ENCODE results near the gene INPPL1. TPM values are rescaled to one million over a fixed set of nuclear protein-coding genes. Genes with fewer than 3 reads are reported as not detected.

INPPL1 gene
- total RNA-seq, 1 donor from 2014 or later: 93.1 TPM

DNA sequence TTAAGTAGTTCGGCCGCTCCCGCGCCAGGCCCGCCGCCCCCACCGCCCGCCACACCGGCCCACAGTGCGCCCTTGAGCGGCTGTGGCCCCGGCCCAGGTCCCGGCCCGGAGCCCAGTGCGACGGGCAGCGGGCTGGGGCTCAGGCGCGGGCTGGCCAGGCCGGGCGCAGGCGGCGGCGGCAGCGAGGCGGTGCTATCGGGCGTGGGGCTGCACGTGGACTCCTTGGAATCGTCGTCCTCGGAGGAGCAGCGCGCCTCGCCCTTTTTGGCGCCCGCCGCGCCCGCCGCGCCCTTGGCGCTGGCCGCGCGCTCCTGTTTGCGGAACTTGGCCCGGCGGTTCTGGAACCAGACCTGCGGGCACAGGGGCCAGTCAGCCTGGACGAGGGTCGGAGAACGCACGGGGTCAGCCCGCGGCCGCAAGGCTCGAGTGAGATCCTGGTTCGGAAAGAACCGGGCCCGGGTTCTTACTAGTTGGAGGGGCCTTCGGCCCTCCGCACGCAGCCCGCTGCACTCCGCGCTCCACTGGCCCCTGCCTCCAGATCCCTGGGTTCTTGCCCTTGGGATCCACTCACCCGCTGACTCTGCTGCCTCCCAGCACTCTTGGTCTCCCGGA, 15.4 kb downstream of the INPPL1 start:
- Histone ChIP-seq H3K4me3 (ENCODE audit: low read depth, low read length) (no peak overlapping the region), H3K27me3 (ENCODE audit: control insufficient read depth, insufficient read depth, low read length) (peaks cover 58% of the 10 kb centered on the region), H3K36me3 (ENCODE audit: control insufficient read depth, insufficient read depth, low read length) (peaks cover 10% of the 10 kb centered on the region)
- TF ChIP-seq, protein P1, sequence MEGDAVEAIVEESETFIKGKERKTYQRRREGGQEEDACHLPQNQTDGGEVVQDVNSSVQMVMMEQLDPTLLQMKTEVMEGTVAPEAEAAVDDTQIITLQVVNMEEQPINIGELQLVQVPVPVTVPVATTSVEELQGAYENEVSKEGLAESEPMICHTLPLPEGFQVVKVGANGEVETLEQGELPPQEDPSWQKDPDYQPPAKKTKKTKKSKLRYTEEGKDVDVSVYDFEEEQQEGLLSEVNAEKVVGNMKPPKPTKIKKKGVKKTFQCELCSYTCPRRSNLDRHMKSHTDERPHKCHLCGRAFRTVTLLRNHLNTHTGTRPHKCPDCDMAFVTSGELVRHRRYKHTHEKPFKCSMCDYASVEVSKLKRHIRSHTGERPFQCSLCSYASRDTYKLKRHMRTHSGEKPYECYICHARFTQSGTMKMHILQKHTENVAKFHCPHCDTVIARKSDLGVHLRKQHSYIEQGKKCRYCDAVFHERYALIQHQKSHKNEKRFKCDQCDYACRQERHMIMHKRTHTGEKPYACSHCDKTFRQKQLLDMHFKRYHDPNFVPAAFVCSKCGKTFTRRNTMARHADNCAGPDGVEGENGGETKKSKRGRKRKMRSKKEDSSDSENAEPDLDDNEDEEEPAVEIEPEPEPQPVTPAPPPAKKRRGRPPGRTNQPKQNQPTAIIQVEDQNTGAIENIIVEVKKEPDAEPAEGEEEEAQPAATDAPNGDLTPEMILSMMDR (IDR thresholded peaks at IDR 0.05; ENCODE audit: insufficient read depth, low read length, poor library complexity, severe bottlenecking): no peak
- DNase-seq (ENCODE audit: low read depth): no peak

GRCh38 chr11:72240461-72241290, 16.1 kb downstream of the INPPL1 start:
- H3K36me3 ChIP-seq (ENCODE audit: control insufficient read depth, insufficient read depth, low read length): peaks cover 7% of the 10 kb centered on the region
- H3K4me3 ChIP-seq (ENCODE audit: low read depth, low read length): no peak overlapping the region
- peaks cover 66% of the 10 kb centered on the region for H3K27me3 ChIP-seq (ENCODE audit: control insufficient read depth, insufficient read depth, low read length)
- no peak for DNase-seq (ENCODE audit: low read depth)
- TF ChIP-seq, protein P1 (IDR thresholded peaks at IDR 0.05; ENCODE audit: insufficient read depth, low read length, poor library complexity, severe bottlenecking): no peak

GRCh38 chr11:72241291-72241781, 16.8 kb downstream of the INPPL1 start:
- H3K27me3 ChIP-seq (ENCODE audit: control insufficient read depth, insufficient read depth, low read length): peaks cover 66% of the 10 kb centered on the region
- no peak overlapping the region for H3K4me3 ChIP-seq (ENCODE audit: low read depth, low read length)
- TF ChIP-seq, protein P1 (IDR thresholded peaks at IDR 0.05; ENCODE audit: insufficient read depth, low read length, poor library complexity, severe bottlenecking): no peak
- H3K36me3 ChIP-seq (ENCODE audit: control insufficient read depth, insufficient read depth, low read length): peaks cover 7% of the 10 kb centered on the region
- DNase-seq (ENCODE audit: low read depth): no peak

GRCh38 chr11:72242141-72242540, 17.6 kb downstream of the INPPL1 start:
- H3K27me3 ChIP-seq (ENCODE audit: control insufficient read depth, insufficient read depth, low read length): peaks cover 71% of the 10 kb centered on the region
- peaks cover 3% of the 10 kb centered on the region for H3K36me3 ChIP-seq (ENCODE audit: control insufficient read depth, insufficient read depth, low read length)
- no peak overlapping the region for H3K4me3 ChIP-seq (ENCODE audit: low read depth, low read length)
- TF ChIP-seq, protein P1 (IDR thresholded peaks at IDR 0.05; ENCODE audit: insufficient read depth, low read length, poor library complexity, severe bottlenecking): no peak
- DNase-seq (ENCODE audit: low read depth): no peak

DNA sequence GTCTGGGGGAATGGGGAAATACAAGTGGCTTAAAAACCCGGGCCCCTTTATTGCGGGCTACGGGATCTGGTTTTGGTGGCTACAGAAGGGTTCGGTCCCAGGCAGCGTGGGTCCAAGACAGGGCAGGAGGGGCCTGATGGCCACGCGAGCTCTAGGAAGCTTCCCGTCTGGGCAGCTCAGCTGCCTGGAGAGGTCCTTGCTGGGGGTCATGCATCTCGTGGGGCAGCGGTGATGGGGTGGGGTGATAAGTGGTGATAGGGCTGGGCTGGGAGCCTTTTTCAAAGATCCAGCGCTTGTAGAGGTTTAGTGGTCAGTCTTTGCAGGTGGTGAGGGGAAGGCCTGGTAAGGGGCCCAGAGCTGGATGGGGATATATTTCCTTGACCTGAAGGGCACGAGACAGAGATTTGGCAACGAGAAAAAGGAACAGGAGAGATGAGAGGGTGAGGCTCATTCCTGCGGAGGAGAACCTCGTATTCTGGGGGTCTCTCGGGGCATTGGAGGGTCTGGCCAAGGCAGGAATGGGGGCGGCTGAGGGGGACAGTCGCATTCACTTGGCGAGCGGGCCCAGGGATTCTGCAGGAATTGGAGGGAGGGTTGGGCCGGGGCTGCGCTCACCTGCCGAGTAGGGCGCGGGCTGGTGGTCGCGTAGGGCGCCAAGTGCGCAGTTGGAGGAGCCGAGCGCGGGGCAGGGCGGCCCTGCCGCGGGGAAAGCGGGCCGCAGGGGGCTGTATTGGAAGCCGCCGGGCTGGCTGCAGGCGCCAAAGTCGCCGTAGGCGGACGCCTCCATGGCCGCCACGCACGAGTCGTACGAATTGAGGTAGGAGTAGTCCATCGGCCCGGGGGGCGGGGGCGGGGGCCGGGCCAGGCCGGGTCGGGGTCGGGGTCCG, 18.8 kb downstream of the INPPL1 start:
- DNase-seq (ENCODE audit: low read depth): no peak
- no peak overlapping the region for H3K4me3 ChIP-seq (ENCODE audit: low read depth, low read length)
- peaks cover 2% of the 10 kb centered on the region for H3K36me3 ChIP-seq (ENCODE audit: control insufficient read depth, insufficient read depth, low read length)
- peaks cover 73% of the 10 kb centered on the region for H3K27me3 ChIP-seq (ENCODE audit: control insufficient read depth, insufficient read depth, low read length)
- TF ChIP-seq, protein P1 (IDR thresholded peaks at IDR 0.05; ENCODE audit: insufficient read depth, low read length, poor library complexity, severe bottlenecking): no peak

Data from kidney epithelial cell (primary cell).